OCI-LY1 (cell line): Measurements from ENCODE around the gene BANF2.

ENCODE experiments used
- H2AFZ ChIP-seq: fragments of 200-600 bp; sonication (generic), shearing (Covaris generic); 2 replicates; pipeline ENCODE4 v1.6.0; 2014; ENCODE audit warnings: antibody characterized with exemption, mild to moderate bottlenecking, low read length
- H3F3A ChIP-seq: fragments of 200-600 bp; sonication (generic), shearing (Covaris generic); 2 replicates; pipeline ENCODE4 v1.6.0; 2014; ENCODE audit warnings: mild to moderate bottlenecking, antibody characterized with exemption, low read length, moderate library complexity; ENCODE audit not compliant: insufficient read depth
- H3K27ac ChIP-seq: fragments of 200-600 bp; sonication (generic); 2 replicates; pipeline ENCODE4 v1.5.1; 2014; ENCODE audit warnings: low read length, mixed run types, mild to moderate bottlenecking, low read depth; ENCODE audit not compliant: poor library complexity, severe bottlenecking
- H3K27me3 ChIP-seq: fragments of 200-600 bp; sonication (generic); 2 replicates; pipeline ENCODE4 v1.6.0; 2014; ENCODE audit warnings: antibody characterized with exemption, mild to moderate bottlenecking, low read length, moderate library complexity; ENCODE audit not compliant: insufficient read depth
- H3K36me3 ChIP-seq: fragments of 200-600 bp; sonication (generic); 2 replicates; pipeline ENCODE4 v1.6.1; 2014; ENCODE audit warnings: mild to moderate bottlenecking, antibody characterized with exemption, low read length, moderate library complexity, mixed read lengths; ENCODE audit not compliant: insufficient read depth
- H3K4me1 ChIP-seq: fragments of 200-600 bp; sonication (generic); 2 replicates; pipeline ENCODE4 v1.5.1; 2014; ENCODE audit warnings: mild to moderate bottlenecking, low read length, moderate library complexity; ENCODE audit not compliant: insufficient read depth, severe bottlenecking
- H3K4me2 ChIP-seq: fragments of 200-600 bp; sonication (generic), shearing (Covaris generic); 2 replicates; pipeline ENCODE4 v1.6.1; 2014; ENCODE audit warnings: low read length
- H3K4me3 ChIP-seq: fragments of 200-600 bp; sonication (generic); 2 replicates; pipeline ENCODE4 v1.5.1; 2014; ENCODE audit warnings: low read length, low read depth, mild to moderate bottlenecking, mixed read lengths; ENCODE audit not compliant: poor library complexity, severe bottlenecking
- H3K79me2 ChIP-seq: fragments of 200-600 bp; shearing (Covaris generic); 2 replicates; pipeline ENCODE4 v1.6.1; 2016; ENCODE audit warnings: mixed run types, low read length, mixed read lengths; ENCODE audit not compliant: insufficient read depth
- H3K9ac ChIP-seq: fragments of 200-600 bp; sonication (generic), shearing (Covaris generic); 2 replicates; pipeline ENCODE4 v1.6.1; 2014; ENCODE audit warnings: mild to moderate bottlenecking, low read length, mixed read lengths
- H3K9me2 ChIP-seq: fragments of 200-600 bp; sonication (generic), shearing (Covaris generic); 2 replicates; pipeline ENCODE4 v1.6.1; 2014; ENCODE audit warnings: low read depth, mild to moderate bottlenecking, low read length, mixed read lengths
- H3K9me3 ChIP-seq: fragments of 200-600 bp; shearing (Covaris generic); 2 replicates; pipeline ENCODE4 v1.6.1; 2014; ENCODE audit warnings: low read length, mixed read lengths
- H4K20me1 ChIP-seq: fragments of 200-600 bp; sonication (generic), shearing (Covaris generic); 2 replicates; pipeline ENCODE4 v1.6.0; 2016; ENCODE audit warnings: mild to moderate bottlenecking, low read length; ENCODE audit not compliant: insufficient read depth
- CTCF ChIP-seq: fragments of 200-600 bp; sonication (generic), shearing (Covaris generic); IDR thresholded peaks from 2 replicates; pipeline ENCODE4 v1.5.1; 2017; ENCODE audit warnings: mild to moderate bottlenecking, antibody characterized with exemption, low read length, moderate library complexity, mixed read lengths
- EZH2 ChIP-seq: fragments of 200-600 bp; sonication (generic), shearing (Covaris generic); IDR thresholded peaks from 2 replicates; pipeline ENCODE4 v1.8.0; 2017; ENCODE audit warnings: borderline replicate concordance, mixed run types, mild to moderate bottlenecking, antibody characterized with exemption, low read length, moderate library complexity, mixed read lengths

BANF2 gene

GRCh38 chr20:17697171-17697570 is 2.6 kb upstream of the BANF2 start:
- no peaks in the 10 kb centered on the region for H3K9me2 ChIP-seq
- peaks cover 6% of the 10 kb centered on the region; the same call in 1 of the 2 replicates for H3K27me3 ChIP-seq
- no peak overlapping the region for H3K4me2 ChIP-seq
- H3K36me3 ChIP-seq = no peaks in the 10 kb centered on the region
- no peak overlapping the region for H2AFZ ChIP-seq
- H3F3A ChIP-seq = no peaks in the 10 kb centered on the region
- H3K9ac ChIP-seq = no peak overlapping the region
- H3K27ac ChIP-seq = no peak overlapping the region
- no peaks in the 10 kb centered on the region for H3K9me3 ChIP-seq
- no peak overlapping the region for H3K4me3 ChIP-seq
- no peaks in the 10 kb centered on the region for H3K79me2 ChIP-seq
- H4K20me1 ChIP-seq = no peaks in the 10 kb centered on the region
- TF ChIP-seq EZH2 = no peak
- TF ChIP-seq CTCF = no peak
- no peaks in the 10 kb centered on the region for H3K4me1 ChIP-seq

- H3K4me3 ChIP-seq = no peak overlapping the region
- no peak overlapping the region for H3K9ac ChIP-seq
- H2AFZ ChIP-seq = no peak overlapping the region
- H3K4me1 ChIP-seq = no peaks in the 10 kb centered on the region
- H3F3A ChIP-seq = no peaks in the 10 kb centered on the region
- peaks cover 6% of the 10 kb centered on the region; the same call in 1 of the 2 replicates for H3K27me3 ChIP-seq
- H3K4me2 ChIP-seq = no peak overlapping the region
- H3K79me2 ChIP-seq = no peaks in the 10 kb centered on the region
- TF ChIP-seq EZH2 (no peak), CTCF (no peak)
- H3K36me3 ChIP-seq = no peaks in the 10 kb centered on the region
- H4K20me1 ChIP-seq = no peaks in the 10 kb centered on the region
- no peak overlapping the region for H3K27ac ChIP-seq
- no peaks in the 10 kb centered on the region for H3K9me2 ChIP-seq
- no peaks in the 10 kb centered on the region for H3K9me3 ChIP-seq
Observed at GRCh38 chr20:17698384-17698783, 1.4 kb upstream of the BANF2 start.

- Histone ChIP-seq H3K4me1 (no peaks in the 10 kb centered on the region), H3K9ac (no peak overlapping the region), H3F3A (no peaks in the 10 kb centered on the region), H3K27ac (no peak overlapping the region), H3K79me2 (no peaks in the 10 kb centered on the region), H3K36me3 (no peaks in the 10 kb centered on the region), H3K4me2 (no peak overlapping the region), H2AFZ (no peak overlapping the region), H3K9me3 (no peaks in the 10 kb centered on the region), H3K9me2 (no peaks in the 10 kb centered on the region), H3K27me3 (no peaks in the 10 kb centered on the region), H4K20me1 (no peaks in the 10 kb centered on the region), H3K4me3 (no peak overlapping the region)
- no peak for TF ChIP-seq CTCF
- no peak for TF ChIP-seq EZH2
Observed at GRCh38 chr20:17700637-17701036, 871 bp downstream of the BANF2 start.
